PFSK-1 (cell line): Measurements from ENCODE around the gene CUX1.

ENCODE experiments used
- FOXP2 ChIP-seq: optimal IDR thresholded peaks from 2 replicates; pipeline ENCODE3; 2011; ENCODE audit warnings: borderline replicate concordance, control low read depth, inconsistent platforms; ENCODE audit not compliant: insufficient read depth; ENCODE audit errors: extremely low read length, extremely low read depth
- POLR2AphosphoS5 ChIP-seq: IDR thresholded peaks from 2 replicates; pipeline ENCODE4 v1.6.1; 2012; ENCODE audit warnings: low read depth, mild to moderate bottlenecking, control low read depth, low read length, moderate library complexity
- REST ChIP-seq, 2 experiments: IDR thresholded peaks; 2 replicates each; pipeline versions ENCODE4 v1.6.1 to v1.8.0; 2011 to 2012; ENCODE audit warnings: low read depth in 2 of 2, low read length in 2 of 2, control low read depth in 1 of 2, inconsistent platforms in 1 of 2, mild to moderate bottlenecking in 1 of 2, moderate library complexity in 1 of 2; ENCODE audit not compliant: insufficient read depth in 1 of 2
- SIN3A ChIP-seq: IDR thresholded peaks from 2 replicates; pipeline ENCODE4 v1.6.1; 2012; ENCODE audit warnings: mild to moderate bottlenecking, low read length, moderate library complexity, borderline replicate concordance; ENCODE audit not compliant: insufficient read depth
- TAF1 ChIP-seq: IDR thresholded peaks from 2 replicates; pipeline ENCODE4 v1.6.1; 2012; ENCODE audit warnings: low read length, control low read depth, borderline replicate concordance; ENCODE audit not compliant: insufficient read depth

Gene CUX1

DNA sequence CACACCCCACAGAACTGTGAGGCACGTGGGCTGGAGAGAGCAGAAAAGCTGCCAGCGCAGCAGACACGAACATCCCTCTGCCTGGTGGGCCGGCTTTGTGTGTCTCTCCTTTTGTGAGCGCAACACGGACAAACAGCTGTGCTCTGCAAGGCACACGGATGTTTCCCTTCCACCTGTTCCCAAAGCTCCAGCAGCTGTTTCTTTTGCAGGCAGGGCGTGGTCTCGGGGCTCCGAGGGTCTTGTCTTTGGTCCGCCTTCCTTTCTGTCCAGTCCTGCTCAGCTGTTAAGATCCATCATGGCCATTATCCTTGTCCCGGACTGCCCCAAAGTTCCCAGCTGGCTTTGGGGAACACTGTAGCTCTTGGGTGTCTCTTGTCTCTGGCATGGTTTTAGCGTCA is 436.5 kb downstream of the CUX1 start:
- TF ChIP-seq SIN3A, result no peak

DNA sequence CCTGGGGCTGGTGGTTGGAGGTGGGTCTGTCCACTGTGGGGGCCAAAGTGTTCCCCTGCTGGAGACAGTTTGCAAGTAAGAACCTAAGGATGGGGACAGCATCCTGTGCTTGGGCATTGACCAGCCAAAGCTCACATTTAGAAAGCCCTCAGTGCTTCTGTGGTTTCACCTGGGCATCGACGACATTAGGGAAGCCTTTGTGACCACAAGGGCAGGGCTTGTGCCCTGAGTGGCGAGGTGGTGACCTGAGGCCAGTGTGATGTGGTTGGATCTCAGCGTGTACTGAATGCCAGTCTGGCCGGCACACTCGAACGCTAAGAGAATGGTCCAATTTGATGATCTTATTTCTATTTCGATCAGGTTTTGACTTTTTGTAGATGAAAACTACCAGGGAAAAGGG is 437.1 kb downstream of the CUX1 start:
- TF ChIP-seq TAF1 (no peak), SIN3A (no peak), POLR2AphosphoS5 (no peak), FOXP2 (no peak)

GRCh38 chr7:102255501-102255900 is 438.1 kb downstream of the CUX1 start:
- TF ChIP-seq SIN3A, result no peak

DNA sequence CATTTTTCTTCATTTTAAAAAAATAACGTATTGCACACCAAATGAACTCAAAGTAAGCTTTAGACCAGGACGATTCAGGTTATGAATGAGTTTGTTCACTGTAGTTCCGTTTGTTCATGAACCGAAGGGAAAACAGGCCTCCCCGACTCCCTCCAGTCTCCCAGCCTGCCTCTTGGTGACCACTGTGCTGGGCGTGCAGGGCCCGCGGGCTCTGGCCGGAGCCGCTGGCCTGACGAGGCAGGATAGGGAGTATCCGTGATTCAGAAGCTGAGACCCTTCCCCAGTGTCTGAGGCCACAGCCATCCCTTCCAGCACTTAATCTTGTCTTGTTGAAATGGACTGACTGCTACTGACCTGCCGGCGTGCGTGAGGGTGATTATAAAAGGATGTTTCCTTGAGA is 438.5 kb downstream of the CUX1 start:
- no peak for TF ChIP-seq FOXP2
- no peak for TF ChIP-seq POLR2AphosphoS5
- no peak for TF ChIP-seq TAF1
- TF ChIP-seq SIN3A, result no peak
- TF ChIP-seq REST (IDR thresholded peaks at IDR 0.05; ENCODE audit: insufficient read depth in 1 of 2, low read depth in 2 of 2, low read length in 2 of 2), result no peak

DNA sequence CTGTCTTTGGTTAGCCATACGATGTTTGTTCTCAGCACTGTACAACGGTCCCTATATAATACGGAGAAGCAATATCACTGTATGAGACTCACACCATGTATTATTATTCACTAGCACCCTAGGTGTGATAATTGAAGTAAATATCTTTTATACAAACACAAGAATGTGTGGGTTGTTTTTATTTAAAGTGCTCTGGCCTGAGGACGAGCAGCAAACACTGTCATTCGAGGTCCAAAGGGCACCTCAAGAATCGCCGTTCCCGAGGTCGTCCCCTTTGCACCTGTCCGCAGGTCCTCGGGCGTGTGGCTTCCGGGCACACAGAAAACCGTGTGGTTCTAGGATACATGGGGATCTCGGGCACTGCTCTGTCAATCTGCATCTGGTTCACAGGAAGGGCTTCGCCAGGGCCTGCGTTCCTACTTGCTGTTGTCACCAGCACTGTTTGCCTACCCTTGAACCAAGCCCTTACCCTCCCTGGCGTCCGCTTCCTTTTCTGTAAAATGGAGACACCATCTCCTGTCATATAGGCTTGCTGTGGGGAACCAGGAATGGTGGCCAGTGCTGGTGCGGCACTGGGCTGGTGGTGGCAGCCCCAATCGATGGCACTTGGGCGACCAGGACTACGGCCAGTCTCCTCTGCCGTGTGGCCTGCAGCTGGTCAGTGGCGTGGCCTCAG is 440.8 kb downstream of the CUX1 start:
- TF ChIP-seq TAF1 (no peak), SIN3A (no peak), REST (IDR thresholded peaks at IDR 0.05; ENCODE audit: insufficient read depth in 1 of 2, low read depth in 2 of 2, low read length in 2 of 2) (no peak), POLR2AphosphoS5 (no peak), FOXP2 (no peak)

- TF ChIP-seq POLR2AphosphoS5 (no peak), REST (IDR thresholded peaks at IDR 0.05; ENCODE audit: insufficient read depth in 1 of 2, low read depth in 2 of 2, low read length in 2 of 2) (no peak)
Measured at GRCh38 chr7:102258749-102259107, 441.3 kb downstream of the CUX1 start.

- no peak for TF ChIP-seq FOXP2
- TF ChIP-seq TAF1, result no peak
Measured at GRCh38 chr7:102260856-102261255, 443.4 kb downstream of the CUX1 start.

DNA sequence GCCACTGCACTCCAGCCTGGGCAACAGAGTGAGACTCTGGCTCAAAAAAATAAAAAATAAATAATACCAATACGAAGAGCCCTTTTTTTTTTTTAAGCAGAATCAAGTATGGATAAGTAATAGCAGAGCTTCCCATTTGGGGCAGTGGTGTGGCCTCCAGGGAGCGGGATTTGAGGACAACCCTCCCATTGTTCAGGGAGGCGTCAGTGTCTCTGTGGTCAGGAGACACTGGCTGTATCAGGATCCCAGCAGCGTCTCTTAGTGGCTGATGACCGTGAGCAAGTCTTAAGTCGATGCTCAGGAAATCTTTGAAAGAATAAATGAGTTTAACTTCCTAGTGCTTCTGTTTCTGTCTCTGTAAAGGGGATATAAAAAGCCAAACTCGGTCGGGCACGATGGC is 444.0 kb downstream of the CUX1 start:
- no peak for TF ChIP-seq REST (IDR thresholded peaks at IDR 0.05; ENCODE audit: insufficient read depth in 1 of 2, low read depth in 2 of 2, low read length in 2 of 2)
- TF ChIP-seq FOXP2, result no peak
- TF ChIP-seq POLR2AphosphoS5, result no peak
- no peak for TF ChIP-seq TAF1
- no peak for TF ChIP-seq SIN3A
